GM20000 (cell line): ENCODE results near the gene IQGAP3.
"Not testable (repeated sequence)": the region's sequence is repeated elsewhere in the genome, so short reads cannot be mapped to it uniquely, and the experiment has no call there.

Experiments
- DNase-seq: peaks from one replicate; pipeline ENCODE4 v3.0.0; 2012; ENCODE audit warnings: low spot score
- TF ChIP-seq, protein P1 (sequence below): IDR thresholded peaks from 2 replicates; pipeline ENCODE4 v1.5.1; 2012; ENCODE audit warnings: mild to moderate bottlenecking, control low read depth; ENCODE audit errors: extremely low read depth, missing control alignments

IQGAP3 gene

DNA sequence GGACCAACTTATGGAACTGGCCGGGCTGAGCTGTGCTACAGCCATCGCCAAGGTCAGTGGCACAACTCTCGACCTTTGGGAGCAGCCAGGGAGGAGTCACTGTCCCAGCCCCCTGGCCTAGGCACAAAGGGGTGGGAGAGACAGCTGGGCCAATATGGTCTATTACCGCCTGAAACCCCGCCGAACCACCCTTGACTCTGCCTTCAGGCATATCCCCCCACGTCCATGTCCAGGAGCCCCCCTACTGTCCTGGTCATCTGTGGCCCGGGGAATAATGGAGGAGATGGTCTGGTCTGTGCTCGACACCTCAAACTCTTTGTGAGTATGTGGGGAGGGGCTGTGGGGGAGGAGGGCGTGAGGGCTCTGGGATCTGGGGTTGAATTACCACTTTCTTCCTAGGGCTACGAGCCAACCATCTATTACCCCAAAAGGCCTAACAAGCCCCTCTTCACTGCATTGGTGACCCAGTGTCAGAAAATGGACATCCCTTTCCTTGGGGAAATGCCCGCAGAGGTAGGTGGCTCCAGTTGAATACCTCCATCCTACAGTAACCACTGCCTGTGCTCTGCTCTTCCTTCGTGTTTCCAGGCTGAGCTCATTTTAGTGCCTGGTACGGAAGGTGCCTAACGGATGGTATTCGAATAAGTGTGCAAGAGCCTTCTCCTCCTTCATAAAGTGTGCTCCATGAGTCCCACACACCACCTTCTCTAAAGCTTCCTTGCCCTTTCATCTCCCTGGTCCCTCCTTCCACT is 20.0 kb upstream of the IQGAP3 start:
- DNase-seq, result no peak
- TF ChIP-seq, protein P1, sequence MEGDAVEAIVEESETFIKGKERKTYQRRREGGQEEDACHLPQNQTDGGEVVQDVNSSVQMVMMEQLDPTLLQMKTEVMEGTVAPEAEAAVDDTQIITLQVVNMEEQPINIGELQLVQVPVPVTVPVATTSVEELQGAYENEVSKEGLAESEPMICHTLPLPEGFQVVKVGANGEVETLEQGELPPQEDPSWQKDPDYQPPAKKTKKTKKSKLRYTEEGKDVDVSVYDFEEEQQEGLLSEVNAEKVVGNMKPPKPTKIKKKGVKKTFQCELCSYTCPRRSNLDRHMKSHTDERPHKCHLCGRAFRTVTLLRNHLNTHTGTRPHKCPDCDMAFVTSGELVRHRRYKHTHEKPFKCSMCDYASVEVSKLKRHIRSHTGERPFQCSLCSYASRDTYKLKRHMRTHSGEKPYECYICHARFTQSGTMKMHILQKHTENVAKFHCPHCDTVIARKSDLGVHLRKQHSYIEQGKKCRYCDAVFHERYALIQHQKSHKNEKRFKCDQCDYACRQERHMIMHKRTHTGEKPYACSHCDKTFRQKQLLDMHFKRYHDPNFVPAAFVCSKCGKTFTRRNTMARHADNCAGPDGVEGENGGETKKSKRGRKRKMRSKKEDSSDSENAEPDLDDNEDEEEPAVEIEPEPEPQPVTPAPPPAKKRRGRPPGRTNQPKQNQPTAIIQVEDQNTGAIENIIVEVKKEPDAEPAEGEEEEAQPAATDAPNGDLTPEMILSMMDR, result no peak

DNA sequence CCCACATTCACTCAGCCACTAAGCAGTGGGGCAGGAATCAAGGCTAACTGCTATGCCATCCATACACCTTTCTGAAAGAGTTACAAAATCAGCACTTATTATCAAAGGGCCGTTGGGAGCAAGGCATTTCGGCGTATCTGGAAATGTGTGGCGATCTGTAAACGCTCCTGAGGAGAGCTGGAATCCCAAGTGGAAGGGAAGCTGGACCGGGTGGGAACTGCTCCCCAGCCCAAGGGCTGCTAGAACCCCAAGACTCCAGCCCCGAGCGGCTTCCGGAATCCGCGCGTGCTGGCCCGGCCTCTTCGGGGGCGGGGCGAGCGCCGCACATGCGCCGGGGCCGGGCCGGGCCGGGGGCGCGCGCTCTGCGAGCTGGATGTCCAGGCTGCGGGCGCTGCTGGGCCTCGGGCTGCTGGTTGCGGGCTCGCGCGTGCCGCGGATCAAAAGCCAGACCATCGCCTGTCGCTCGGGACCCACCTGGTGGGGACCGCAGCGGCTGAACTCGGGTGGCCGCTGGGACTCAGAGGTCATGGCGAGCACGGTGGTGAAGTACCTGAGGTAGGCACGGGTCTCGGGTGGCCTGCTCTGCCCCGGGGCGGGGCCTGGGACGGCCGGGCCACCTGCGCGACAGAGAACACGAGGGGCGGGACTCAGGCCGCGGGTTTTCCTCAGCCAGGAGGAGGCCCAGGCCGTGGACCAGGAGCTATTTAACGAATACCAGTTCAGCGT is 19.2 kb upstream of the IQGAP3 start, which contains the start of gene NAXE:
NAXE (plus strand) TSS at position 345 of the 726 bp plus-strand sequence; CDS start at position 374, 29 bp downstream.
- DNase-seq, result peak; percentile 90
- TF ChIP-seq, protein P1, result no peak

DNA sequence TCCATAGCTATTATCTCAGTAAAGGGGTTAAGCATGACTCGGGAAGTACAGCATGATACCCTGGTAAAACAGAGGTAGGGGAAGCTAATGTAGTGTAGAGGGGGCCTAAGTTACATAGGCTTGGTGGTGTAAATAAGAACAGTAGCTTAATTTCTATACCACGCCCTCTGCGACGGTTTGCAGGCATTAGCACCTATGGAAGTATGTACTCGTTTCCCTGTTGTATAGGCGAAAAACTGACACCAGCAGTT is 18.7 kb upstream of the IQGAP3 start:
- TF ChIP-seq, protein P1, result no peak
- no peak for DNase-seq

DNA sequence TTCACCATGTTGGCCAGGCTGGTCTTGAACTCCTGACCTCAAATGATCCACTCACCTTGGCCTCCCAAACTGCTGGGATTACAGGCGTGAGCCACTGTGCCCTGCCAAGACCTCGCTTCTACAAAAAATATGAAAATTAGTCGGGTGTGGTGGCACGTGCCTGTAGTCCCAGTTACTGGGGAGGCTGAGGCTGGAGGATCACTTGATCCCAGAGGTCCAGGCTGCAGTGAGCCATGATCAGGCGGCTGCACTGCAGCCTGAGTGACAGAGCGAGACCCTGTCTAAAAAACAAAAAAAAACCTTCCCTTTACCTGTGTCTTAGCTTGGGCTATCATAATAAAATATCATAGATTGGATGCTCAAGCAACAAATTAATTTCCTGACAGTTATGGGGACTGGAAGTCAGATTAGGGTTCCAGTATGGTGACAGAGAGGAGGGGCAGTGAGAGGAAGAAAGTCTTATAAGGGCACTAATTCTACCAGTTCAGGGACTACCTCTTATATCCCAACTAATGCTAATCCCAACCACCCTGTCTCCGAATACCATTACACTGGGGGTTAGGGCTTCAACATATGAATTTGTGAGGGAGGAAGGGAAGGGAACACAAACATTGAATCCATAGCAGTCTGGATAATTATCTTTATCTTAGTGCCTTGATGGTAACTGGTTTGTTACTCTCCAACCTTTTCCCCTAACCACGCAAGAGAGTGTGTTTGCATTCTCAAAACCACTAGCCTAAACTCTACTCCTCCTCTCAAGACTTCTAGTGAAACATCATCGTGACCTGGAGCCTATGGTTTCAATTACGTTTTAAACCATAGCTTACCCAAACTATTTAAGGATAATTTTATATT is 18.2 kb upstream of the IQGAP3 start:
- no peak for DNase-seq
- TF ChIP-seq, protein P1, result no peak

DNA sequence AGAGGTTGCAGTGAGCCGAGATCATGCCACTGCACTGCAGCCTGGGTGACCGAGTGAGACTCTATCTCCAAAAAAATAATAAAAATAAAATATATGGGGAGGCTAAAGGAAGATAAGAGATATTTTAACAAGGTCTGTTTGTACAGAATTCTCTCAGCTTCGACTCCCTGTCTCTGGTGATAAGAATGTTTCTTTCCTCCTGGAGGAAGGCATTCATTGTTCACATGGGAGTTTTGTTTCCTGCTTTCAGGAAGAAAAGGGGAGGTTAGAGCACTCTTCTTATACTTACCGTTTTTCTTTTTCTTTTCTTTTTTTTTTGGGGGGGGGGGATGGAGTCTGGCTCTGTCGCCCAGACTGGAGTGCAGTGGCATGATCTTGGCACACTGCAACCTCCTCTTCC is 17.2 kb upstream of the IQGAP3 start:
- TF ChIP-seq, protein P1, result no peak
- no peak for DNase-seq

DNA sequence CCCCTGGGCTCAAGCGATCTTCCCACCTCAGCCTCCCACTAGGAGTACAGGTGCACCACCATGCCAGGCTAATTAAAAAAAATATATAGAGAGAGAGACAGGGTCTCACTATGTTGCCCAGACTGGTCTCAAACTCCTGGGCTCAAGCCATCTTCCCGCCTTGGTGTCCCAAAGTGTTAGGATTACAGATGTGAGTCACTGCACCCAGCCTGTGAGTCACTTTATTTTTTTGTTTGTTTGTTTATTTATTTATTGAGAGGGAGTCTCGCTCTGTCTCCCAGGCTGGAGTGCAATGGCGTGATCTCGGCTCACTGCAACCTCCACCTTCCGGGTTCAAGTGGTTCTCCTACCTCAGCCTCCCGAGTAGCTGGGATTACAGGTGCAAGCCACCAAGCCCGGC is 15.6 kb upstream of the IQGAP3 start:
- DNase-seq, result not testable (repeated sequence)

DNA sequence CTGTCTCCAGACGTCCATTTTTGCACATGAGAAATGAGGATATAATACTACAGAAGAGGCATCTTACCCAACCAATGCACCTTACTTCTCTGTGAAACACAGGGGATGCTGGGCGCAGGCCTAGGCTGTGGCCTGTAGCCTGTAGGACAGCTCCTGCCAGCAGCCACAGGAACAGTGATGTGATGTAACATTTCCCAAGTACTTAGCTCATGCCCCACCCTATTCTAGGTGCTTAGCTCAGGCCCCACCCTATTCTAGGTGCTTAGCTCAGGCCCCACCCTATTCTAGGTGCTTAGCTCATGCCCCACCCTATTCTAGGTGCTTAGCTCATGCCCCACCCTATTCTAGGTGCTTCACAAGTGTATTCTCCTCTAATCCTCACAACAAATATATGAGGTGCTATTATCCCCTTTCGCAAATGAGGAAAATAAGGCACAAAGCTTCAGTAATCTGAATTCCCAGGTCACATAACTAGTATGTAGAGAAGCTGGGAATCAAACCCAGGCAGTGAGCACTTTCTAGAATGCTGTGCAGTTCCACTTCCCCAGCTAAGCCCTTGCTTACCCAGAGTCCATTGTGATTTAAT is 14.6 kb upstream of the IQGAP3 start:
- TF ChIP-seq, protein P1, result no peak
- no peak for DNase-seq
